ENCODE data around the gene GLB1L2. TPM values are rescaled to one million over a fixed set of nuclear protein-coding genes. Genes with fewer than 3 reads are reported as not detected.

Gene GLB1L2
- total RNA-seq, 2 donors from 2014 or later: 2.5 to 4.1 TPM

GRCh38 chr11:134364261-134364660 is 32.5 kb downstream of the GLB1L2 start:
- no peak for ATAC-seq (ENCODE audit: insufficient number of reproducible peaks, low FRiP score, low read depth)
- no peak for TF ChIP-seq CTCF (IDR thresholded peaks at IDR 0.05)
- no peak for DNase-seq (ENCODE audit: low spot score)
- H3K4me3 ChIP-seq: no peak overlapping the region
- H3K27me3 ChIP-seq (replicated peaks; ENCODE audit: insufficient read depth): no peaks in the 10 kb centered on the region
- no peaks in the 10 kb centered on the region for H3K4me1 ChIP-seq (ENCODE audit: control insufficient read depth in 1 of 2, low read depth in 2 of 2)
- no peak overlapping the region for H3K27ac ChIP-seq
- no peaks in the 10 kb centered on the region for H3K9me3 ChIP-seq
- H3K36me3 ChIP-seq: no peaks in the 10 kb centered on the region

GRCh38 chr11:134365011-134365925 is 33.5 kb downstream of the GLB1L2 start:
- Histone ChIP-seq H3K27me3 (replicated peaks; ENCODE audit: insufficient read depth) (no peaks in the 10 kb centered on the region), H3K36me3 (no peaks in the 10 kb centered on the region), H3K9me3 (no peaks in the 10 kb centered on the region), H3K4me1 (ENCODE audit: control insufficient read depth in 1 of 2, low read depth in 2 of 2) (no peaks in the 10 kb centered on the region), H3K4me3 (no peak overlapping the region), H3K27ac (no peak overlapping the region)
- no peak for TF ChIP-seq CTCF (IDR thresholded peaks at IDR 0.05)
- ATAC-seq (ENCODE audit: insufficient number of reproducible peaks, low FRiP score, low read depth) (no peak), DNase-seq (ENCODE audit: low spot score) (no peak)

GRCh38 chr11:134366254-134366653 is 34.5 kb downstream of the GLB1L2 start:
- Histone ChIP-seq H3K36me3 (no peaks in the 10 kb centered on the region), H3K27ac (no peak overlapping the region), H3K27me3 (replicated peaks; ENCODE audit: insufficient read depth) (no peaks in the 10 kb centered on the region), H3K4me1 (ENCODE audit: control insufficient read depth in 1 of 2, low read depth in 2 of 2) (no peaks in the 10 kb centered on the region), H3K9me3 (no peaks in the 10 kb centered on the region), H3K4me3 (no peak overlapping the region)
- DNase-seq (ENCODE audit: low spot score) (no peak), ATAC-seq (ENCODE audit: insufficient number of reproducible peaks, low FRiP score, low read depth) (no peak)
- no peak for TF ChIP-seq CTCF (IDR thresholded peaks at IDR 0.05)

GRCh38 chr11:134367781-134368180 is 36.0 kb downstream of the GLB1L2 start:
- H3K9me3 ChIP-seq: no peaks in the 10 kb centered on the region
- no peak for TF ChIP-seq CTCF (IDR thresholded peaks at IDR 0.05)
- no peaks in the 10 kb centered on the region for H3K27me3 ChIP-seq (replicated peaks; ENCODE audit: insufficient read depth)
- no peak for DNase-seq (ENCODE audit: low spot score)
- H3K4me1 ChIP-seq (ENCODE audit: control insufficient read depth in 1 of 2, low read depth in 2 of 2): no peaks in the 10 kb centered on the region
- no peak for ATAC-seq (ENCODE audit: insufficient number of reproducible peaks, low FRiP score, low read depth)
- H3K36me3 ChIP-seq: no peaks in the 10 kb centered on the region
- H3K4me3 ChIP-seq: no peak overlapping the region
- no peak overlapping the region for H3K27ac ChIP-seq

- no peak overlapping the region for H3K27ac ChIP-seq
- ATAC-seq (ENCODE audit: insufficient number of reproducible peaks, low FRiP score, low read depth) (no peak), DNase-seq (ENCODE audit: low spot score) (no peak)
- no peak for TF ChIP-seq CTCF (IDR thresholded peaks at IDR 0.05)
- H3K4me3 ChIP-seq: no peak overlapping the region
- H3K4me1 ChIP-seq (ENCODE audit: control insufficient read depth in 1 of 2, low read depth in 2 of 2): no peaks in the 10 kb centered on the region
- no peaks in the 10 kb centered on the region for H3K36me3 ChIP-seq
- H3K27me3 ChIP-seq (replicated peaks; ENCODE audit: insufficient read depth): no peaks in the 10 kb centered on the region
- H3K9me3 ChIP-seq: no peaks in the 10 kb centered on the region
Measured at GRCh38 chr11:134369656-134370525, 38.1 kb downstream of the GLB1L2 start.
